ENCODE data around the gene DERA. TPM values are rescaled to one million over a fixed set of nuclear protein-coding genes. Genes with fewer than 3 reads are reported as not detected.

DERA gene
- polyA plus RNA-seq, 3 donors = 16.2 to 84.2 (median 83.6) TPM

DNA sequence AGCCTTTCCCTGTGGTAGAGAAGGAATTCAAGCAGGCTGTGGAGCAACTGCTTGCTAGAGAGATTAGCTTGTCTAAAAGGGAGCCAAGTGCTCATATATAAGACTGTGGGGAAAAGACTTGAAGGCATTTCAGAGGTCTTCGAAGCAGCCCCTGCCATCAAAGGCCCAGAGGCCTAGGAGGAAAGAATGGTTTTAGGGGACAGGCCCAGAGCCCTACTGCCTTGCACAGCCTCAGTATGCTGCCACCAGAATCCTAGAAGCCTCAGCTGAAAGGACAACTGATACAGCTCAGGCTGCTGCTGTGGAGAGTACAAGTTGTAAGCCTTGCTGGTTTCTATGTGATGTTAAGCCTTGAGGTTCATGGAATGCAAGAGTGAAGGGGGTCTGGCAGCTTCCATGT, 109.9 kb downstream of the DERA start:
- Mint-ChIP-seq H3K27ac (peak overlapping the region in 1 of 7 donors; percentile 44), H3K4me1 (peaks cover 8% of the 10 kb centered on the region), H3K4me3 (no peak overlapping the region), H3K36me3 (peaks cover 44 to 55% of the 10 kb centered on the region in 2 donors), H3K9me3 (peaks cover 20 to 41% (median 26%) of the 10 kb centered on the region in 7 donors), H3K27me3 (ENCODE audit: low read depth in 3 of 3) (no peaks in the 10 kb centered on the region)
- TF ChIP-seq, protein P1, sequence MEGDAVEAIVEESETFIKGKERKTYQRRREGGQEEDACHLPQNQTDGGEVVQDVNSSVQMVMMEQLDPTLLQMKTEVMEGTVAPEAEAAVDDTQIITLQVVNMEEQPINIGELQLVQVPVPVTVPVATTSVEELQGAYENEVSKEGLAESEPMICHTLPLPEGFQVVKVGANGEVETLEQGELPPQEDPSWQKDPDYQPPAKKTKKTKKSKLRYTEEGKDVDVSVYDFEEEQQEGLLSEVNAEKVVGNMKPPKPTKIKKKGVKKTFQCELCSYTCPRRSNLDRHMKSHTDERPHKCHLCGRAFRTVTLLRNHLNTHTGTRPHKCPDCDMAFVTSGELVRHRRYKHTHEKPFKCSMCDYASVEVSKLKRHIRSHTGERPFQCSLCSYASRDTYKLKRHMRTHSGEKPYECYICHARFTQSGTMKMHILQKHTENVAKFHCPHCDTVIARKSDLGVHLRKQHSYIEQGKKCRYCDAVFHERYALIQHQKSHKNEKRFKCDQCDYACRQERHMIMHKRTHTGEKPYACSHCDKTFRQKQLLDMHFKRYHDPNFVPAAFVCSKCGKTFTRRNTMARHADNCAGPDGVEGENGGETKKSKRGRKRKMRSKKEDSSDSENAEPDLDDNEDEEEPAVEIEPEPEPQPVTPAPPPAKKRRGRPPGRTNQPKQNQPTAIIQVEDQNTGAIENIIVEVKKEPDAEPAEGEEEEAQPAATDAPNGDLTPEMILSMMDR (IDR thresholded peaks at IDR 0.05) = no peak
- no peak for DNase-seq
- Histone ChIP-seq H3K9ac (ENCODE audit: insufficient read depth, low read length, poor library complexity, severe bottlenecking) (no peak overlapping the region), H3K4me2 (replicated peaks; ENCODE audit: extremely low read depth, low read length, poor library complexity, severe bottlenecking) (no peak overlapping the region), H4K20me1 (ENCODE audit: insufficient read depth, low read length) (no peaks in the 10 kb centered on the region), H3K4me1 (ENCODE audit: control insufficient read depth in 1 of 2, insufficient read depth in 2 of 2, low read length in 2 of 2) (peaks cover 0 to 6% of the 10 kb centered on the region in 2 donors), H3K4me3 (replicated peaks in 1 of 3; ENCODE audit: low read depth in 2 of 3, low read length in 3 of 3) (no peak overlapping the region), H3K79me2 (ENCODE audit: insufficient read depth, low read length) (no peaks in the 10 kb centered on the region), H3K27ac (ENCODE audit: low read depth in 1 of 2, low read length in 2 of 2) (no peak overlapping the region), H3K27me3 (ENCODE audit: control insufficient read depth in 2 of 2, insufficient read depth in 2 of 2, low read length in 2 of 2) (no peaks in the 10 kb centered on the region), H3K36me3 (replicated peaks in 1 of 2; ENCODE audit: control insufficient read depth in 1 of 2, insufficient read depth in 2 of 2, low read length in 2 of 2) (peaks cover 3 to 51% of the 10 kb centered on the region in 2 donors), H3K9me3 (replicated peaks in 1 of 2; ENCODE audit: control insufficient read depth in 1 of 2, insufficient read depth in 1 of 2, low read length in 2 of 2) (peaks cover 17 to 36% of the 10 kb centered on the region in 2 donors), H2AFZ (ENCODE audit: insufficient read depth, low read depth, low read length, poor library complexity, severe bottlenecking) (no peak overlapping the region)
- WGBS (ENCODE audit: insufficient coverage) = 100% methylated on average over 1 of the region's 1 CpG
- intact Hi-C loops (cut with micrococcal nuclease) = no loop called here

DNA sequence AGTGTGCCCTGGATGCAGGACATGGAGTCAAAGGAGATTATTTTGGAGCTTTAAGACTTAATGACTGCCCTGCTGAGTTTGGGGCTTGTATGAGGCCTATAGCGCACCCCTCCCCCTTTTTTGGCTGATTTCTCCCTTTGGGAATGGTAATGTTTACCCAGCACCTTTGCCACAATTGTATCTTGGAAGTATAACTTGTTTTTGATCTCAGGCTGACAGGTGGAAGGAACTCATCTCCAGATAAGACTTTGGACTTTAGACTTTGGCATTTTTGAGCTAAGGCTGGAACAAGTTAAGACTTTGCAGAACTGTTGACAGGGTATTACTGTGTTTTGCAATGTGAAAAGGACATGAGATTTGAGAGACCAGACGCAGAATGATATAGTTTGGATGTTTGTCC, 110.5 kb downstream of the DERA start:
- Histone ChIP-seq H3K27ac (ENCODE audit: low read depth in 1 of 2, low read length in 2 of 2) (no peak overlapping the region), H2AFZ (ENCODE audit: insufficient read depth, low read depth, low read length, poor library complexity, severe bottlenecking) (no peak overlapping the region), H4K20me1 (ENCODE audit: insufficient read depth, low read length) (no peaks in the 10 kb centered on the region), H3K4me1 (ENCODE audit: control insufficient read depth in 1 of 2, insufficient read depth in 2 of 2, low read length in 2 of 2) (peaks cover 0 to 6% of the 10 kb centered on the region in 2 donors), H3K9me3 (replicated peaks in 1 of 2; ENCODE audit: control insufficient read depth in 1 of 2, insufficient read depth in 1 of 2, low read length in 2 of 2) (peaks cover 17 to 35% of the 10 kb centered on the region in 2 donors), H3K79me2 (ENCODE audit: insufficient read depth, low read length) (no peaks in the 10 kb centered on the region), H3K4me2 (replicated peaks; ENCODE audit: extremely low read depth, low read length, poor library complexity, severe bottlenecking) (no peak overlapping the region), H3K9ac (ENCODE audit: insufficient read depth, low read length, poor library complexity, severe bottlenecking) (no peak overlapping the region), H3K4me3 (replicated peaks in 1 of 3; ENCODE audit: low read depth in 2 of 3, low read length in 3 of 3) (no peak overlapping the region), H3K27me3 (ENCODE audit: control insufficient read depth in 2 of 2, insufficient read depth in 2 of 2, low read length in 2 of 2) (no peaks in the 10 kb centered on the region), H3K36me3 (replicated peaks in 1 of 2; ENCODE audit: control insufficient read depth in 1 of 2, insufficient read depth in 2 of 2, low read length in 2 of 2) (peaks cover 3 to 48% of the 10 kb centered on the region in 2 donors)
- no CpG with 5 or more reads among the region's 2 CpGs for whole genome bisulfite sequencing (ENCODE audit: insufficient coverage)
- no peak for DNase-seq
- Mint-ChIP-seq H3K36me3 (peaks cover 46 to 55% of the 10 kb centered on the region in 2 donors), H3K9me3 (peaks cover 20 to 39% (median 26%) of the 10 kb centered on the region in 7 donors), H3K27me3 (ENCODE audit: low read depth in 3 of 3) (no peaks in the 10 kb centered on the region), H3K4me3 (no peak overlapping the region), H3K4me1 (peaks cover 8% of the 10 kb centered on the region), H3K27ac (no peak overlapping the region)
- TF ChIP-seq, protein P1 (IDR thresholded peaks at IDR 0.05) = no peak
- intact Hi-C loops (cut with micrococcal nuclease) = no loop called here

All from CD14-positive monocyte (primary cell).